ENCODE data around the gene GNAQ. TPM values are rescaled to one million over a fixed set of nuclear protein-coding genes. Genes with fewer than 3 reads are reported as not detected.

Gene GNAQ
- total RNA-seq, 1 experiment from 2014 or later: 48.6 TPM

GRCh38 chr9:77816641-77817341 lies 214.8 kb downstream of the GNAQ start:
- Histone ChIP-seq H2BK120ac (ENCODE audit: low read depth, low read length, poor library complexity, severe bottlenecking) (no peak overlapping the region), H3K79me1 (ENCODE audit: insufficient read depth, low read depth, low read length, poor library complexity, severe bottlenecking) (no peaks in the 10 kb centered on the region), H4K20me1 (ENCODE audit: control insufficient read depth, insufficient read depth, insufficient read length) (no peaks in the 10 kb centered on the region), H2AK5ac (ENCODE audit: insufficient read length, low read length) (no peak overlapping the region), H3K27me3 (ENCODE audit: insufficient read depth, low read length) (no peaks in the 10 kb centered on the region), H4K5ac (ENCODE audit: insufficient read length, low read depth, low read length) (no peak overlapping the region), H3K4ac (ENCODE audit: low read depth, low read length) (no peak overlapping the region), H3T11ph (ENCODE audit: low read length) (no peak overlapping the region), H3K4me2 (ENCODE audit: insufficient read depth, insufficient read length, low read length) (no peak overlapping the region), H3K9ac (ENCODE audit: extremely low read depth, insufficient read length, low read length) (no peak overlapping the region), H4K8ac (replicated peaks; ENCODE audit: insufficient read length, low read depth, low read length) (no peak overlapping the region), H2BK12ac (ENCODE audit: insufficient read length, low read depth, low read length) (no peak overlapping the region), H3K18ac (ENCODE audit: insufficient read length, low read depth, low read length) (no peak overlapping the region), H3K79me2 (ENCODE audit: insufficient read depth, low read length) (no peaks in the 10 kb centered on the region), H3K4me1 (ENCODE audit: insufficient read depth, low read length) (no peaks in the 10 kb centered on the region), H2BK5ac (ENCODE audit: insufficient read length, low read length) (no peak overlapping the region), H4K91ac (ENCODE audit: insufficient read length, low read depth, low read length) (no peak overlapping the region), H2BK20ac (ENCODE audit: low read depth, low read length, poor library complexity, severe bottlenecking) (no peak overlapping the region), H3K23me2 (ENCODE audit: insufficient read length, low read depth, low read length, poor library complexity, severe bottlenecking) (no peaks in the 10 kb centered on the region), H3K23ac (ENCODE audit: insufficient read length, low read depth, low read length) (no peak overlapping the region), H2BK15ac (ENCODE audit: low read depth, low read length) (no peak overlapping the region), H3K27ac (ENCODE audit: insufficient read length, low read depth, low read length) (no peak overlapping the region), H3K56ac (ENCODE audit: insufficient read length, low read depth, low read length) (no peak overlapping the region), H2AFZ (ENCODE audit: low read length) (no peak overlapping the region), H3K14ac (ENCODE audit: insufficient read depth, low read length) (no peak overlapping the region), H3K9me3 (ENCODE audit: control insufficient read depth, low read depth, low read length) (no peaks in the 10 kb centered on the region)
- Mint-ChIP-seq H3K27ac (peak overlapping the region; percentile 1 to 48 (median 44); a peak in 2 of 7 replicates), H3K4me3 (no peak overlapping the region), H3K27me3 (ENCODE audit: low read depth) (no peaks in the 10 kb centered on the region), H3K36me3 (ENCODE audit: insufficient read depth in 1 of 3, low read depth in 3 of 3) (peaks cover 0 to 8% (median 0%) of the 10 kb centered on the region in 3 experiments; a peak in 2 of 7 replicates), H3K4me1 (no peaks in the 10 kb centered on the region; a peak in 1 of 4 replicates), H3K9me3 (no peaks in the 10 kb centered on the region)
- DNase-seq: no peak
- no peak for TF ChIP-seq CTCF (conservative IDR thresholded peaks at IDR 0.05)
- no CpG with 5 or more reads among the region's 6 CpGs for WGBS (ENCODE audit: extremely low coverage, insufficient read length, low lambda C conversion rate)
